ACC112 (cell line): ENCODE results near the gene STXBP4.

ENCODE experiments used
- H2AFZ ChIP-seq: fragments of 200-600 bp; sonication (generic); one replicate; pipeline ENCODE4 v1.6.0; 2017; ENCODE audit warnings: antibody characterized with exemption, low read length; ENCODE audit not compliant: unreplicated experiment
- H3K27ac ChIP-seq: fragments of 200-600 bp; sonication (generic); 2 replicates; pipeline ENCODE4 v1.5.1; 2014; ENCODE audit warnings: low read depth, mild to moderate bottlenecking, antibody characterized with exemption, low read length, moderate library complexity
- H3K27me3 ChIP-seq: fragments of 200-600 bp; sonication (generic); 2 replicates; pipeline ENCODE4 v1.6.1; 2014; ENCODE audit warnings: mild to moderate bottlenecking, antibody characterized with exemption, low read length, moderate library complexity, mixed read lengths; ENCODE audit not compliant: insufficient read depth
- H3K36me3 ChIP-seq: fragments of 200-600 bp; sonication (generic); 2 replicates; pipeline ENCODE4 v1.6.1; 2016; ENCODE audit warnings: mild to moderate bottlenecking, antibody characterized with exemption, low read length, moderate library complexity, mixed read lengths; ENCODE audit not compliant: insufficient read depth
- H3K4me1 ChIP-seq: fragments of 200-600 bp; sonication (generic); one replicate; pipeline ENCODE4 v1.6.1; 2016; ENCODE audit warnings: low read length, mixed read lengths; ENCODE audit not compliant: insufficient read depth, unreplicated experiment, control insufficient read depth
- H3K4me3 ChIP-seq: fragments of 200-600 bp; sonication (generic); 2 replicates; pipeline ENCODE4 v1.5.1; 2014; ENCODE audit warnings: mild to moderate bottlenecking, low read depth, low read length
- H3K79me2 ChIP-seq: fragments of 200-600 bp; sonication (generic); one replicate; pipeline ENCODE4 v1.6.0; 2016; ENCODE audit warnings: low read length; ENCODE audit not compliant: control insufficient read depth, unreplicated experiment, insufficient read depth

Gene STXBP4

DNA sequence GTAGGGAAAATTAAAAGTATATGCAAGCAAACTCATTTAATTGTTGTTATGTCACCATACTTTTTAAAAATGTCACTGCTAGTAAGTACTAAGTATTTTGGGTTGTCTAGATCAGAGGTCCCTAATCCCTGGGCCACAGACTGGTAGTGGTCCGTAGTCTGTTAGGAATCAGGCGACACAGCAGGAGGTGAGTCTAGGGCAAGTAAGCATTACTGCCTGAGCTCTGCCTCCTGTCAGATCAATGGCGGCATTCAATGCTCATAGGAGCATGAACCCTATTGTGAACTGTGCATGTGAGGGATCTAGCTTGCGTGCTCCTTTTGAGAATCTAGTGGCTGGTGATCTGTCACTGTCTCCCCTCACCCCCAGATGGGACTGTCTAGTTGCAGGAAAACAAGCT, 21.6 kb downstream of the STXBP4 start:
- no peak overlapping the region for H3K27ac ChIP-seq
- peaks cover 9% of the 10 kb centered on the region for H3K4me1 ChIP-seq
- no peak overlapping the region for H3K4me3 ChIP-seq

DNA sequence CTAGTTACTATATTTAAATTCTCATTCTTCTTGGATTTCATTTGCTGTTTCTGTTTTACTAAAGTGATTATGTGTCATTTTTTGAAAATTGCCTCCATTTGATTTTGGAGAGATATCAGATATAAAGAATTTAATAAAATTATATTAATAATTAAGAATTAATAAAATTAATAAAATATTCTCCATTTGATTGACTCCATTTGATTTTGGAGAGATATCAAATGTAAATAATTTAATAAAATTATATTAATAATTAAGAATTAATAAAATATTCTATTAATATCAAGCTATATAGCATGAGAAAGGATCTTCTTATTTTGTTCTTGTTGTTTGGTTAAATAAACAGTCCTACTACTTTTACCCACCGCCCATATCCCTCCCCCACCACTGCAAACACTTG, 23.0 kb downstream of the STXBP4 start:
- Histone ChIP-seq H2AFZ (no peak overlapping the region), H3K27me3 (no peaks in the 10 kb centered on the region), H3K36me3 (no peaks in the 10 kb centered on the region; the same call in 1 of the 2 replicates), H3K4me3 (no peak overlapping the region), H3K27ac (no peak overlapping the region), H3K4me1 (no peaks in the 10 kb centered on the region), H3K79me2 (no peaks in the 10 kb centered on the region)

More for the DNA sequence above, 21.6 kb downstream of the STXBP4 start:
- Histone ChIP-seq H2AFZ (no peak overlapping the region), H3K79me2 (peaks cover under 1% of the 10 kb centered on the region), H3K27me3 (no peaks in the 10 kb centered on the region), H3K36me3 (no peaks in the 10 kb centered on the region)

GRCh38 chr17:54992797-54993639, 24.5 kb downstream of the STXBP4 start:
- Histone ChIP-seq H3K4me1 (no peaks in the 10 kb centered on the region), H3K27me3 (no peaks in the 10 kb centered on the region), H3K36me3 (no peaks in the 10 kb centered on the region; the same call in 1 of the 2 replicates), H3K27ac (no peak overlapping the region), H3K79me2 (no peaks in the 10 kb centered on the region), H3K4me3 (no peak overlapping the region), H2AFZ (no peak overlapping the region)

DNA sequence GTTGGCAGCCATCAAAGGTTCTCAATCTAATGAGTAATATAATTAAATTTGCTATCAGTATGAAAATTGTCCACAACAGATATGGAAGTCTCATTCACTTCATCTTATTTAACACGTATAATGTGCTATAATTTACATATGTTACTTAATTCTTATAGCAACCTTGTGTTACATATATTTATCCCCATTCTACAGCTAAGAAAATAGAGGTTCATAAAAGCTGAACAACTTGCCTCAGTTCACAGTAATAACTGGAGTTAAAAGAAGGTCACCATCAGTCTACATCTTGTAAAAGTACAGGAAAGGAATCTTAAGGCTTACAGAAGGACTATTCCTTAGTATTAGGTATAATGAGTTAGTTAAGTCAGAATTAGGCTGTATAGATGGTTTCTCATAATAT, 27.9 kb downstream of the STXBP4 start:
- Histone ChIP-seq H2AFZ (no peak overlapping the region), H3K27ac (no peak overlapping the region), H3K4me1 (no peaks in the 10 kb centered on the region), H3K79me2 (no peaks in the 10 kb centered on the region), H3K4me3 (no peak overlapping the region), H3K36me3 (no peaks in the 10 kb centered on the region; the same call in 1 of the 2 replicates), H3K27me3 (no peaks in the 10 kb centered on the region)

DNA sequence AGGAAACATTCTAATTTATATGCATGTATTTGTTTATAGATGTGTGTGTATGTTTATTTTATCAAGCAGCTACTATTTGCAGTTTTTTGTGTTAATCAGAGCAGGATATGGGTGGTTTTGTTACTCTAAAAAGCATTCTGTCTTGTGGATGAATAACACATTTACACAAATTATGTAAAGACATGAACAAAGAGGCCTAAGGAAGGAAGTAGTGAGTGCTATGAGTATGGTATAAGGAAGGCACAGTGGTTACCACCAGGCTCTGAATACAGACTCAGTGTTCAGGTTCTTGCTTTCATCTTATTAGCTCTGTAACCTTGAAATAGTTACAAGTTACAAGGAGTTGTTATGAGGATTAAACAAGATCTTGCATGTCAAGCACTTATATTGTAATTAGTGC, 33.9 kb downstream of the STXBP4 start:
- Histone ChIP-seq H3K36me3 (no peaks in the 10 kb centered on the region), H3K4me3 (no peak overlapping the region), H3K4me1 (no peaks in the 10 kb centered on the region), H3K27me3 (no peaks in the 10 kb centered on the region), H3K27ac (no peak overlapping the region), H3K79me2 (no peaks in the 10 kb centered on the region), H2AFZ (no peak overlapping the region)

- Histone ChIP-seq H3K27me3 (no peaks in the 10 kb centered on the region), H3K4me1 (no peaks in the 10 kb centered on the region), H2AFZ (no peak overlapping the region), H3K79me2 (no peaks in the 10 kb centered on the region), H3K36me3 (no peaks in the 10 kb centered on the region; the same call in 1 of the 2 replicates), H3K27ac (no peak overlapping the region), H3K4me3 (no peak overlapping the region)
Observed at GRCh38 chr17:55004484-55004883, 35.9 kb downstream of the STXBP4 start.

DNA sequence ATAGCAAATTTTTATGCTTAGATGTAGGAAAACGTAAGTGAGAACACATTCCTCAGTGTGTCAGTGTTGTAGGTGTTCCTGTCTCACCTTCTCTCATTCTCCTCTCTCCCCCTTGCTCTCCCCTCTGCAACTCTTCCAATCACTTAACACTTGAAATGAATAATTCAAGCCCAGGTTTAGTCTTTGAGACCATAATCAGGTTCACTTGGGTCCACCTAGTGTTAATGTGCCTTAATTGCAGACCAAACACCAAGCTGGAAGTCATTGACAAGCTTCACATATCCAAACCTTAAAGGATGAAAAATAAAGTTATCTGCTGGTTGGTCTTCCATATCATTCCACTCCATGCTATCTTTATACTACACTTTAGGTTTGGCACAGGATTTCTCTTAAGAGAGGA, 37.0 kb downstream of the STXBP4 start:
- Histone ChIP-seq H3K27ac (no peak overlapping the region), H3K36me3 (no peaks in the 10 kb centered on the region; the same call in 1 of the 2 replicates), H3K27me3 (no peaks in the 10 kb centered on the region), H2AFZ (no peak overlapping the region), H3K79me2 (no peaks in the 10 kb centered on the region), H3K4me3 (no peak overlapping the region), H3K4me1 (no peaks in the 10 kb centered on the region)

DNA sequence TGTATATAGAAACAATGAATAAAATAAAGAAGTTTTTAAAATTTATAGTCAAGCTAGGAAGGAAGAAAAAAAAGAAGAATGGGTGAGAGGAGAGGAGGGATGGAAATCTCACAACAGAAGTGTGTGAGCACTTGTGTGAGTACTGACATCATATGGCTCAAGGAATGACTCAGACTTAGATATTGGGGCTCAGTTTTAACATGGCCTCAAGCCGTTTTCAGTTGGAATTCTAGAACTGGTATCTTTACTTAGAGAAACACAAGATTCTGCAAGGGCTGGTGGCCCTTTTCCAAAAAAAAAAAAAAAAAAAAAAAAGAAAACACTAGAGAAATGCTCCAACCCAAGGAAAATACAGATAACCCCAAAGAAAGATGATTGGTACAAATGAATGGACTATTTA, 55.1 kb downstream of the STXBP4 start:
- no peaks in the 10 kb centered on the region for H3K27me3 ChIP-seq
- no peak overlapping the region for H3K27ac ChIP-seq
- H3K4me1 ChIP-seq, result no peaks in the 10 kb centered on the region
- H2AFZ ChIP-seq, result no peak overlapping the region
- no peak overlapping the region for H3K4me3 ChIP-seq
- H3K79me2 ChIP-seq, result no peaks in the 10 kb centered on the region
- H3K36me3 ChIP-seq, result no peaks in the 10 kb centered on the region; the same call in 1 of the 2 replicates

DNA sequence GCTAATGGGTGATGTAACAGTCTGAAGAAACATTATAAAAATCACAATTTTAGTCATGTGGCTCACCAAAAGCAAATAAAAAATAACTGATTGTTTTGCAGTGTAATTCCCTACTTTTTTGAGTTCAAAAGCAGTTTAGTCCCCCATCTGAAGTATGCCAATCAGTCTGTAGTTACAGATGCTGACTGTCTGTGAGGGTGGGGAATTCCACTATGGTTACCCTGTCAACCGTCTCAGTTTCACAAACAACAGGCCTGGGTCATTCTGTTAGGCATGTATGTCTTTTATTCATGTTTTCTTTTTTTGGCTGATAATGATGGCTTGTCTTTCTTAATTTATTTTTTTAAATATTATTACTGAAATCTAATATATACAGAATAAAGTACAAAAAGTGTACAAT, 69.3 kb downstream of the STXBP4 start:
- H2AFZ ChIP-seq, result no peak overlapping the region
- H3K27me3 ChIP-seq, result no peaks in the 10 kb centered on the region
- no peaks in the 10 kb centered on the region for H3K4me1 ChIP-seq
- H3K4me3 ChIP-seq, result no peak overlapping the region
- no peak overlapping the region for H3K27ac ChIP-seq
- no peaks in the 10 kb centered on the region for H3K79me2 ChIP-seq
- H3K36me3 ChIP-seq, result no peaks in the 10 kb centered on the region

DNA sequence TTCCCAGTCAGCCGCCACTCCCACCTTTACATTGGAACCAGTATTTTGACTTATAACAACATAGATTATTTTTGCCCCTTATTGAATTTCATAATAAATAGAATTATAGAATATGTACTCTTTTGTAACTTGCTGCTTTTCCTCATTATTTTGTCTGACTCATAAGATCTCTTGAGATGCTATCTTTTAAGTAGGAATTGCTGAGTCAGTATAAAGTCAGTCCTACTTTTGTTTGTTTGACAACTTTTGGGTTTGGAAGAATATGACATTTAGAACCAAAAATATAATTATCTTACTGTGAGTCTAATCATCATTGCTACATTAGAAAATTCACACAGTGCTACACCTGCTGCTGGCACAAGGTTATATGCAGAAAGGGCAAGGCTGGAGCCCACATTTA, 69.7 kb downstream of the STXBP4 start:
- Histone ChIP-seq H3K79me2 (no peaks in the 10 kb centered on the region), H2AFZ (no peak overlapping the region), H3K27ac (no peak overlapping the region), H3K27me3 (no peaks in the 10 kb centered on the region), H3K36me3 (no peaks in the 10 kb centered on the region), H3K4me1 (no peaks in the 10 kb centered on the region), H3K4me3 (no peak overlapping the region)

DNA sequence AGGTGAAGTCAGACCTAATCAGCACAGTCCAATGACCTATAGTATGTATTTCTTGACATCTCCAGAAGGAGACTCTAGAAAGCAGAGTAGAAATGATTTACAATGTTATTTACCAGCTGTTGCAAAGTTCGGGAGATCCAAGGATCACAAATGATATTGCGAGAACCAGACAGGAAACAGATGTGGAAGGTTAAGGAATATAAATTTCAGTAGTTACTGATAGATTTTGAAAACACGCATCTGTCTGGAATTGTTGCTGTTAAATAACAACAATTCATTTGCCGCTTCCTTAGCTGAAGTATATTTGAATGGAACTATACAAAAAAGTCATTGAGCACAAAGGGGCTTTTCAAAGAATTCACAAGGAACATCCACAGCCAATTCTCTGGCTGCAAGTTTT, 72.0 kb downstream of the STXBP4 start:
- Histone ChIP-seq H3K4me3 (no peak overlapping the region), H3K36me3 (no peaks in the 10 kb centered on the region; the same call in 1 of the 2 replicates), H2AFZ (no peak overlapping the region), H3K4me1 (no peaks in the 10 kb centered on the region), H3K27ac (no peak overlapping the region), H3K27me3 (no peaks in the 10 kb centered on the region), H3K79me2 (no peaks in the 10 kb centered on the region)
